ENCODE measurements around the gene MYOD1.

DNA sequence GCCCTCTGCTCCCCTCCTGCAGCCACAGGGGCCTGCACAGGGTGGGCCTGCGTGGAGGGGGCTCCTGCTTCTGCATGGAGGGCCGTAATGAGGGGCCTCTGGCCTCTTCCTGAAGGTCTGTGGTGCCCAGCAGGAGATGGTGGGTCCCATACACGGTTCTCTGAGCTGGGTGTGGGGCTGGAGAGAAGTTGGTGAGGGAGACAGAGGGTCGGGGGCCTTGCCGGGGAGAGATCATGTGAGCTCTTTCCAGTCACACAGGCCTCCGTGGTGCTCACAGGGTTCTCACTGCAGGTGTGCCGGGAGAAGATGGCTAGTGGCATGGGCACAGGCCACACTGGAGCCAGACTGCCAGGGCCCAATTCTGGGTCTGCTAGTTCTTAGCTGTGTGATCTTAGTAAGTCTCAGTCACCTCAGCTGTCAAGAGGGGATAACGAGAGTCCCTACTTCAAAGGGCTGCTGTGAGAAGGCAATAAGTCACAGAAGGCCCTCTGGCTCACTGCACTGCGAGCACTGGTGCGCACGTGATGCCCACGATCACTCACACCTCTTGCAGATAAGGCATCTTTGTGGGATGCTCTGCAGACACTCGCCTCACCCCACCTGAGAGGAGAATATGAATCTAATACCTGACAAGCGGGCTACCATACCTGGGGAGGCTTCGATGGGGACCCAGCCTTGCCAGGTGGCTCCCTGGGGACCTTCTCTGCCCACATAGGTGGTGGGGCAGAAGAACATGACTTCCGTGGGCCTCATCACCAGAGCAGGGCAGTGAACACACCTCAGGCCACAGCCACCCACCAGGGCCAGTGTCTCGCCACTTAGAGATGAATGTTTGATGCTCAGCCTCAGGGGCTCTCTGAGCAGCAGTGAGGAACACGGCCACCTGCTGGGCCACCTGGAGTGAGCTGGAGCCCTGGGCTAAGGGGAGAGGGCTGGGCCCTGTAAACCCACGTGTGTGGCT, 29.7 kb downstream of the MYOD1 start:
- TF ChIP-seq POLR2AphosphoS5 (IDR thresholded peaks at IDR 0.05; ENCODE audit: low read depth, low read length) (no peak), EZH2phosphoT487 (IDR thresholded peaks at IDR 0.05; ENCODE audit: borderline replicate concordance) (no peak)
